Measurements from ENCODE around the gene AGBL5.

- TF ChIP-seq, protein P1, sequence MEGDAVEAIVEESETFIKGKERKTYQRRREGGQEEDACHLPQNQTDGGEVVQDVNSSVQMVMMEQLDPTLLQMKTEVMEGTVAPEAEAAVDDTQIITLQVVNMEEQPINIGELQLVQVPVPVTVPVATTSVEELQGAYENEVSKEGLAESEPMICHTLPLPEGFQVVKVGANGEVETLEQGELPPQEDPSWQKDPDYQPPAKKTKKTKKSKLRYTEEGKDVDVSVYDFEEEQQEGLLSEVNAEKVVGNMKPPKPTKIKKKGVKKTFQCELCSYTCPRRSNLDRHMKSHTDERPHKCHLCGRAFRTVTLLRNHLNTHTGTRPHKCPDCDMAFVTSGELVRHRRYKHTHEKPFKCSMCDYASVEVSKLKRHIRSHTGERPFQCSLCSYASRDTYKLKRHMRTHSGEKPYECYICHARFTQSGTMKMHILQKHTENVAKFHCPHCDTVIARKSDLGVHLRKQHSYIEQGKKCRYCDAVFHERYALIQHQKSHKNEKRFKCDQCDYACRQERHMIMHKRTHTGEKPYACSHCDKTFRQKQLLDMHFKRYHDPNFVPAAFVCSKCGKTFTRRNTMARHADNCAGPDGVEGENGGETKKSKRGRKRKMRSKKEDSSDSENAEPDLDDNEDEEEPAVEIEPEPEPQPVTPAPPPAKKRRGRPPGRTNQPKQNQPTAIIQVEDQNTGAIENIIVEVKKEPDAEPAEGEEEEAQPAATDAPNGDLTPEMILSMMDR (IDR thresholded peaks at IDR 0.05): no peak
- TF ChIP-seq EZH2 (IDR thresholded peaks at IDR 0.05; ENCODE audit: borderline replicate concordance, insufficient read depth, low read depth, low read length, poor library complexity, severe bottlenecking): no peak
These were observed 19.3 kb downstream of the AGBL5 start for GRCh38 chr2:27070653-27071276.
